Measurements from ENCODE around the gene DGKQ.

DGKQ gene

GRCh38 chr4:915041-915474, 58.3 kb downstream of the DGKQ start:
- H3K27ac ChIP-seq, result no peak overlapping the region
- TF ChIP-seq ZFX (IDR thresholded peaks at IDR 0.05; ENCODE audit: borderline replicate concordance) (no peak), CTCF (IDR thresholded peaks at IDR 0.05) (no peak)

- TF ChIP-seq ZFX (IDR thresholded peaks at IDR 0.05; ENCODE audit: borderline replicate concordance), result no peak
- TF ChIP-seq CTCF (IDR thresholded peaks at IDR 0.05), result no peak
- no peak overlapping the region for H3K27ac ChIP-seq
These were observed 58.8 kb downstream of the DGKQ start for GRCh38 chr4:914531-914930.

GRCh38 chr4:913280-913618, 60.1 kb downstream of the DGKQ start:
- no peak overlapping the region for H3K27ac ChIP-seq
- TF ChIP-seq ZFX (IDR thresholded peaks at IDR 0.05; ENCODE audit: borderline replicate concordance) (no peak), CTCF (IDR thresholded peaks at IDR 0.05) (no peak)

GRCh38 chr4:912548-913279, 60.7 kb downstream of the DGKQ start:
- no peak overlapping the region for H3K27ac ChIP-seq
- TF ChIP-seq ZFX (IDR thresholded peaks at IDR 0.05; ENCODE audit: borderline replicate concordance) (no peak), CTCF (IDR thresholded peaks at IDR 0.05) (no peak)

GRCh38 chr4:911871-912490, 61.4 kb downstream of the DGKQ start:
- H3K27ac ChIP-seq, result no peak overlapping the region
- TF ChIP-seq ZFX (IDR thresholded peaks at IDR 0.05; ENCODE audit: borderline replicate concordance), result no peak
- TF ChIP-seq CTCF (IDR thresholded peaks at IDR 0.05), result no peak

GRCh38 chr4:911221-911751, 62.1 kb downstream of the DGKQ start:
- TF ChIP-seq ZFX (IDR thresholded peaks at IDR 0.05; ENCODE audit: borderline replicate concordance) (no peak), CTCF (IDR thresholded peaks at IDR 0.05) (no peak)

More at GRCh38 chr4:911221-911751, 62.1 kb downstream of the DGKQ start:
- no peak overlapping the region for H3K27ac ChIP-seq

All from 22Rv1 (cell line).